Inflammatory macrophage treated with lipopolysaccharide for 1 hour (primary cell): ENCODE data around the gene NAALADL2.

Experiments
- DNase-seq, 2 donors: peaks; one replicate each; pipeline ENCODE4 v3.0.0-alpha.2; 2020 to 2022

The NAALADL2 gene

GRCh38 chr3:175001091-175001490 lies 142.0 kb downstream of the NAALADL2 start:
- DNase-seq, result no peak

- no peak for DNase-seq
Observed at GRCh38 chr3:175002732-175003143, 143.6 kb downstream of the NAALADL2 start.

- DNase-seq, result no peak
Observed at GRCh38 chr3:175003590-175003989, 144.5 kb downstream of the NAALADL2 start.

- no peak for DNase-seq
Observed at GRCh38 chr3:175005193-175005592, 146.1 kb downstream of the NAALADL2 start.

- no peak for DNase-seq
Observed at GRCh38 chr3:175005881-175006280, 146.7 kb downstream of the NAALADL2 start.

- no peak for DNase-seq
Observed at GRCh38 chr3:175007306-175007705, 148.2 kb downstream of the NAALADL2 start.

GRCh38 chr3:175009295-175009694 lies 150.2 kb downstream of the NAALADL2 start:
- no peak for DNase-seq

- DNase-seq, result no peak
Observed at GRCh38 chr3:175015056-175015635, 156.0 kb downstream of the NAALADL2 start.

GRCh38 chr3:175018946-175019727 lies 160.0 kb downstream of the NAALADL2 start:
- no peak for DNase-seq

GRCh38 chr3:175020101-175020500 lies 161.0 kb downstream of the NAALADL2 start:
- no peak for DNase-seq

GRCh38 chr3:175029828-175030227 lies 170.7 kb downstream of the NAALADL2 start:
- no peak for DNase-seq

- DNase-seq, result no peak
Observed at GRCh38 chr3:175039875-175040274, 180.7 kb downstream of the NAALADL2 start.

GRCh38 chr3:175041369-175041768 lies 182.2 kb downstream of the NAALADL2 start:
- DNase-seq, result no peak

GRCh38 chr3:175046601-175047000 lies 187.5 kb downstream of the NAALADL2 start:
- no peak for DNase-seq

- DNase-seq, result no peak
Observed at GRCh38 chr3:175047786-175048185, 188.7 kb downstream of the NAALADL2 start.

GRCh38 chr3:175057401-175057800 lies 198.3 kb downstream of the NAALADL2 start:
- DNase-seq, result no peak

GRCh38 chr3:175059788-175060187 lies 200.7 kb downstream of the NAALADL2 start:
- DNase-seq, result no peak

GRCh38 chr3:175065497-175065896 lies 206.4 kb downstream of the NAALADL2 start:
- DNase-seq, result no peak

GRCh38 chr3:175066617-175067415 lies 207.7 kb downstream of the NAALADL2 start:
- DNase-seq, result no peak

GRCh38 chr3:175068587-175068986 lies 209.5 kb downstream of the NAALADL2 start:
- DNase-seq, result no peak

- no peak for DNase-seq
Observed at GRCh38 chr3:175070946-175071345, 211.8 kb downstream of the NAALADL2 start.

- no peak for DNase-seq
Observed at GRCh38 chr3:175073219-175073905, 214.2 kb downstream of the NAALADL2 start.

- DNase-seq, result no peak
Observed at GRCh38 chr3:175075269-175075668, 216.1 kb downstream of the NAALADL2 start.
